GM23338 (cell line): ENCODE data around the gene PSG2.
"Not testable (repeated sequence)": the region's sequence is repeated elsewhere in the genome, so short reads cannot be mapped to it uniquely, and the experiment has no call there.

Experiments used
- CREB1 ChIP-seq: fragments of 250-450 bp; sonication (Bioruptor Pico); IDR thresholded peaks from 2 replicates; pipeline ENCODE4 v1.5.0; 2020; ENCODE audit warnings: low read depth, mild to moderate bottlenecking, moderate library complexity
- EZH2 ChIP-seq: fragments of 200-600 bp; sonication (generic); IDR thresholded peaks from one replicate; pipeline ENCODE4 v1.8.0; 2017; ENCODE audit warnings: antibody characterized with exemption, mild to moderate bottlenecking, low read depth; ENCODE audit not compliant: unreplicated experiment
- EZH2phosphoT487 ChIP-seq: fragments of 200-600 bp; sonication (generic); IDR thresholded peaks from one replicate; pipeline ENCODE4 v1.8.1; 2018; ENCODE audit warnings: antibody characterized with exemption; ENCODE audit not compliant: unreplicated experiment
- JUNB ChIP-seq: IDR thresholded peaks from one replicate; pipeline ENCODE4 v1.6.1; 2016; ENCODE audit warnings: antibody characterized with exemption; ENCODE audit not compliant: unreplicated experiment
- NANOG ChIP-seq: IDR thresholded peaks from 2 replicates; pipeline ENCODE4 v1.6.1; 2016; ENCODE audit warnings: antibody characterized with exemption, borderline replicate concordance
- POLR2AphosphoS5 ChIP-seq: IDR thresholded peaks from 2 replicates; pipeline ENCODE4 v1.6.1; 2016; ENCODE audit warnings: antibody characterized with exemption, low read depth
- STAT1 ChIP-seq: IDR thresholded peaks from one replicate; pipeline ENCODE4 v1.6.1; 2016; ENCODE audit warnings: antibody characterized with exemption; ENCODE audit not compliant: unreplicated experiment
- ZNF114 ChIP-seq: fragments of 250-450 bp; sonication (Bioruptor Pico); IDR thresholded peaks from 2 replicates; pipeline ENCODE4 v1.5.0; 2020; ENCODE audit warnings: mild to moderate bottlenecking, moderate library complexity
- ZNF331 ChIP-seq: fragments of 250-450 bp; sonication (Bioruptor Pico); IDR thresholded peaks from 2 replicates; pipeline ENCODE4 v1.5.0; 2020; ENCODE audit warnings: low read depth, mild to moderate bottlenecking, moderate library complexity
- TF ChIP-seq, protein P1 (sequence below), 2 experiments: fragments of 200-600 bp in 1 of 2; sonication (generic) in 1 of 2; conservative IDR thresholded peaks; 2 replicates each; pipeline versions ENCODE4 v1.5.1 to v1.6.1; 2016 to 2017; ENCODE audit warnings: antibody characterized with exemption in 2 of 2, low read depth in 2 of 2, mild to moderate bottlenecking in 2 of 2, moderate library complexity in 1 of 2
- TF ChIP-seq, protein P2 (sequence below): IDR thresholded peaks from one replicate; pipeline ENCODE4 v1.6.1; 2018; ENCODE audit warnings: antibody characterized with exemption; ENCODE audit not compliant: unreplicated experiment

DNA sequence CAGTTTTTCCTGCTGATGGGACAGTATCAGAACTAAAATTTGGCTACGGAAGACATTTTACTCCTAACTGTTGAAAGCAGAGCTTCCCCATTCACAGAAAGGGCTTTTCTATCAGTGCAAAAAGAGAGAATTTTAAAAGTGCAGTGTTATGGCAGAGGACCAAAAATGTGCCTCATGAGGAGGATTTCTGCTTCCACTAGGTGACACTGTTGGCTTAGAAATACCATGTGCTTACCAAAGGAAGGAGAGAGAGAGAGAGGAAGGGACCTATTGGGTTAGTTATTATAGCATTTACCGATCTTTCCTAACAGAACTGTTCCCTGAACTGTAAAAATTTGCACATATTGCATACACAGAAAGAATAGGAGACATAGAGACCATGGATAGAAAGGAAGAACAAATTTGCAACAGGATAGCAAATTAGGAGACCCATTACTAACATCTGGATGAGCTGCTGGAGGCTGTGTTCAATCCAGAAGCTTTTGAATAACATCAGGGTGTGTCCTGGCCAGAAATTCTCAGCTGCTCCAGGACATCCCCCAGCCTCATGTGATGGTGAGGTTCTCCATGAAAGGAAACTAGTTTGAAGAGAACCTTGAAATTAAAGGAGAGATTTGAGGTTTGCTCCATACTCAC, 21.8 kb upstream of the PSG2 start:
- TF ChIP-seq, protein P1, sequence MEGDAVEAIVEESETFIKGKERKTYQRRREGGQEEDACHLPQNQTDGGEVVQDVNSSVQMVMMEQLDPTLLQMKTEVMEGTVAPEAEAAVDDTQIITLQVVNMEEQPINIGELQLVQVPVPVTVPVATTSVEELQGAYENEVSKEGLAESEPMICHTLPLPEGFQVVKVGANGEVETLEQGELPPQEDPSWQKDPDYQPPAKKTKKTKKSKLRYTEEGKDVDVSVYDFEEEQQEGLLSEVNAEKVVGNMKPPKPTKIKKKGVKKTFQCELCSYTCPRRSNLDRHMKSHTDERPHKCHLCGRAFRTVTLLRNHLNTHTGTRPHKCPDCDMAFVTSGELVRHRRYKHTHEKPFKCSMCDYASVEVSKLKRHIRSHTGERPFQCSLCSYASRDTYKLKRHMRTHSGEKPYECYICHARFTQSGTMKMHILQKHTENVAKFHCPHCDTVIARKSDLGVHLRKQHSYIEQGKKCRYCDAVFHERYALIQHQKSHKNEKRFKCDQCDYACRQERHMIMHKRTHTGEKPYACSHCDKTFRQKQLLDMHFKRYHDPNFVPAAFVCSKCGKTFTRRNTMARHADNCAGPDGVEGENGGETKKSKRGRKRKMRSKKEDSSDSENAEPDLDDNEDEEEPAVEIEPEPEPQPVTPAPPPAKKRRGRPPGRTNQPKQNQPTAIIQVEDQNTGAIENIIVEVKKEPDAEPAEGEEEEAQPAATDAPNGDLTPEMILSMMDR (conservative IDR thresholded peaks at IDR 0.05; ENCODE audit: low read depth in 2 of 2): peak; percentile 63 to 76
- TF ChIP-seq JUNB; ZNF331 (CRISPR knock-in tag); EZH2; POLR2AphosphoS5; CREB1 (CRISPR knock-in tag); EZH2phosphoT487; NANOG; STAT1; ZNF114: not testable (repeated sequence)
- TF ChIP-seq, protein P2, sequence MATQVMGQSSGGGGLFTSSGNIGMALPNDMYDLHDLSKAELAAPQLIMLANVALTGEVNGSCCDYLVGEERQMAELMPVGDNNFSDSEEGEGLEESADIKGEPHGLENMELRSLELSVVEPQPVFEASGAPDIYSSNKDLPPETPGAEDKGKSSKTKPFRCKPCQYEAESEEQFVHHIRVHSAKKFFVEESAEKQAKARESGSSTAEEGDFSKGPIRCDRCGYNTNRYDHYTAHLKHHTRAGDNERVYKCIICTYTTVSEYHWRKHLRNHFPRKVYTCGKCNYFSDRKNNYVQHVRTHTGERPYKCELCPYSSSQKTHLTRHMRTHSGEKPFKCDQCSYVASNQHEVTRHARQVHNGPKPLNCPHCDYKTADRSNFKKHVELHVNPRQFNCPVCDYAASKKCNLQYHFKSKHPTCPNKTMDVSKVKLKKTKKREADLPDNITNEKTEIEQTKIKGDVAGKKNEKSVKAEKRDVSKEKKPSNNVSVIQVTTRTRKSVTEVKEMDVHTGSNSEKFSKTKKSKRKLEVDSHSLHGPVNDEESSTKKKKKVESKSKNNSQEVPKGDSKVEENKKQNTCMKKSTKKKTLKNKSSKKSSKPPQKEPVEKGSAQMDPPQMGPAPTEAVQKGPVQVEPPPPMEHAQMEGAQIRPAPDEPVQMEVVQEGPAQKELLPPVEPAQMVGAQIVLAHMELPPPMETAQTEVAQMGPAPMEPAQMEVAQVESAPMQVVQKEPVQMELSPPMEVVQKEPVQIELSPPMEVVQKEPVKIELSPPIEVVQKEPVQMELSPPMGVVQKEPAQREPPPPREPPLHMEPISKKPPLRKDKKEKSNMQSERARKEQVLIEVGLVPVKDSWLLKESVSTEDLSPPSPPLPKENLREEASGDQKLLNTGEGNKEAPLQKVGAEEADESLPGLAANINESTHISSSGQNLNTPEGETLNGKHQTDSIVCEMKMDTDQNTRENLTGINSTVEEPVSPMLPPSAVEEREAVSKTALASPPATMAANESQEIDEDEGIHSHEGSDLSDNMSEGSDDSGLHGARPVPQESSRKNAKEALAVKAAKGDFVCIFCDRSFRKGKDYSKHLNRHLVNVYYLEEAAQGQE: not testable (repeated sequence)
